Erythroblast (primary cell): Measurements from ENCODE around the gene ZFPL1.

Experiments used
- GATA1 ChIP-seq: IDR thresholded peaks from 2 replicates; pipeline ENCODE4 v1.6.1; 2011; ENCODE audit warnings: low read depth, mild to moderate bottlenecking, control low read depth, low read length, moderate library complexity
- POLR2A ChIP-seq: IDR thresholded peaks from 2 replicates; pipeline ENCODE4 v1.6.1; 2011; ENCODE audit warnings: mild to moderate bottlenecking, low read length

DNA sequence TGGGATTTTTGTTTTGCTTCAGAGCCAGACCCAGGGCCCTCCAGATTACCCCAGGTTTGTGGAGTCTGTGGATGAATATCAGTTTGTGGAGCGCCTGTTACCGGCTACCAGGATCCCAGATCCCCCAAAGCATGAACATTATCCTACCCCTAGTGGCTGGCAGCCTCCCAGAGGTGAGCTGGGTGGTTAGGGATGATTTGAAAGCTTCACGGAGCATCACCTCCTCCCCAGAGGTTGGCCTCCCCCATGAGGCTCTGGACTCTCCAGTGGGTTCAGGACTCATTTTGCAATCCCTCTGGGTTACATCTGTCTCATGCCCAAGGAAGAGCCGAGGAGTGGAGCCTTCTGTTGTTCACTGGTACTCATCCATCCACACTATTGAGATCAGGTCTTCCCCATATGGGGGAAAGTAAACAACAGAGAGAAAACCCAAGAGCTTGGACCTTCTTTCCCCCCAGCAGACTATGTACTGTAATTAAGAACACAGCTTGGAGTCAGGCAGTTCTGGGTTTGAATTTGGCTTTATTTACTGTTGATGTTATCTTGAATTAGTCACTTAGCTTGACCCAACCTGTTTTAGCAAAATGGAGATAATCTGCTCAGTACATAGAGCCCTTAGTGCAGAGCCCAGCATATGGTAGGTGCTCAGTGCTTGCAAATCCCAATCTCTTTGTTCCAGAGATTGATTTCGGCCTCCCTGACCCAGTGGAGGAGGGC, 40.6 kb downstream of the ZFPL1 start:
- TF ChIP-seq POLR2A (no peak), GATA1 (no peak)
